A549 (cell line): Measurements from ENCODE around the gene OR5A1.

Experiments used
- CHD2 ChIP-seq: fragments of 150-350 bp; IDR thresholded peaks from 2 replicates; pipeline ENCODE4 v1.6.1; 2014; ENCODE audit warnings: low read length; ENCODE audit not compliant: partially characterized antibody
- EP300 ChIP-seq, 2 experiments: fragments of >200 bp; sonication (Bioruptor Twin); formaldehyde crosslinking; IDR thresholded peaks; 2 replicates in 1 of 2; 3 replicates in 1 of 2; pipeline ENCODE4 v1.6.1; 2016 to 2017
- HDAC2 ChIP-seq: fragments of 200-600 bp; sonication (generic); IDR thresholded peaks from 2 replicates; pipeline ENCODE4 v1.6.1; 2016
- POLR2A ChIP-seq: IDR thresholded peaks from 2 replicates; pipeline ENCODE4 v1.6.1; 2012; ENCODE audit warnings: mild to moderate bottlenecking, low read length
- RAD21 ChIP-seq, 2 experiments: fragments of >200 bp in 1 of 2; sonication (Bioruptor Twin) in 1 of 2; formaldehyde crosslinking in 1 of 2; IDR thresholded peaks in 1 of 2; conservative IDR thresholded peaks in 1 of 2; 2 replicates in 1 of 2; 3 replicates in 1 of 2; pipeline ENCODE4 v1.6.1; 2012 to 2018; ENCODE audit warnings: inconsistent platforms in 1 of 2
- SREBF2 ChIP-seq: fragments of 450-650 bp; IDR thresholded peaks from 2 replicates; pipeline ENCODE4 v1.6.1; 2014; ENCODE audit warnings: mild to moderate bottlenecking, moderate library complexity
- TF ChIP-seq, protein P1 (sequence below): fragments of >200 bp; sonication (Bioruptor Twin); formaldehyde crosslinking; IDR thresholded peaks from 3 replicates; pipeline ENCODE4 v1.5.1; 2016

GRCh38 chr11:59429924-59430516, 6.2 kb upstream of the OR5A1 start:
- TF ChIP-seq, protein P1, sequence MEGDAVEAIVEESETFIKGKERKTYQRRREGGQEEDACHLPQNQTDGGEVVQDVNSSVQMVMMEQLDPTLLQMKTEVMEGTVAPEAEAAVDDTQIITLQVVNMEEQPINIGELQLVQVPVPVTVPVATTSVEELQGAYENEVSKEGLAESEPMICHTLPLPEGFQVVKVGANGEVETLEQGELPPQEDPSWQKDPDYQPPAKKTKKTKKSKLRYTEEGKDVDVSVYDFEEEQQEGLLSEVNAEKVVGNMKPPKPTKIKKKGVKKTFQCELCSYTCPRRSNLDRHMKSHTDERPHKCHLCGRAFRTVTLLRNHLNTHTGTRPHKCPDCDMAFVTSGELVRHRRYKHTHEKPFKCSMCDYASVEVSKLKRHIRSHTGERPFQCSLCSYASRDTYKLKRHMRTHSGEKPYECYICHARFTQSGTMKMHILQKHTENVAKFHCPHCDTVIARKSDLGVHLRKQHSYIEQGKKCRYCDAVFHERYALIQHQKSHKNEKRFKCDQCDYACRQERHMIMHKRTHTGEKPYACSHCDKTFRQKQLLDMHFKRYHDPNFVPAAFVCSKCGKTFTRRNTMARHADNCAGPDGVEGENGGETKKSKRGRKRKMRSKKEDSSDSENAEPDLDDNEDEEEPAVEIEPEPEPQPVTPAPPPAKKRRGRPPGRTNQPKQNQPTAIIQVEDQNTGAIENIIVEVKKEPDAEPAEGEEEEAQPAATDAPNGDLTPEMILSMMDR, result peak; percentile 86
- TF ChIP-seq SREBF2 (no peak), EP300 (IDR thresholded peaks at IDR 0.05) (no peak), POLR2A (no peak), RAD21 (conservative IDR thresholded peaks at IDR 0.05 in 1 of 2, IDR thresholded peaks at IDR 0.05 in 1 of 2) (peak; percentile 70), HDAC2 (no peak), CHD2 (no peak)
